BJ (cell line): ENCODE data around the gene ABCC1. TPM values are rescaled to one million over a fixed set of nuclear protein-coding genes. Genes with fewer than 3 reads are reported as not detected.

Experiments used
- CTCF ChIA-PET: fragments of 350-600 bp; formaldehyde crosslinking; extraction: SDS; loops from one replicate; lab custom pipeline; 2021; ENCODE audit warnings: antibody characterized with exemption, inconsistent platforms; lab: Yijun Ruan, JAX
- POLR2A ChIA-PET: fragments of 300-600 bp; sonication (Branson Sonifier 250); formaldehyde crosslinking; extraction: SDS; loops from one replicate; lab custom pipeline; 2021; ENCODE audit warnings: antibody characterized with exemption; lab: Charles Lee
- DNase-seq: peaks from one replicate; pipeline ENCODE4 v3.0.0-alpha.2; 2011; ENCODE audit warnings: low read depth
- H3K27me3 ChIP-seq: 2 replicates; pipeline ENCODE4 v1.6.0; 2011; ENCODE audit warnings: low read length; ENCODE audit not compliant: control insufficient read depth, insufficient read depth
- H3K36me3 ChIP-seq: 2 replicates; pipeline ENCODE4 v1.5.1; 2011; ENCODE audit warnings: low read length; ENCODE audit not compliant: control insufficient read depth, insufficient read depth
- H3K4me3 ChIP-seq: 2 replicates; pipeline ENCODE4 v1.5.1; 2011; ENCODE audit warnings: low read depth, mild to moderate bottlenecking, control low read depth, low read length
- polyA plus RNA-seq: library from polyadenylated mRNA; depleted of rRNA; stranded (reverse); fragments of >200 nt; gene quantifications from 2 replicates; pipeline ENCODE4 v1.2.3, GENCODE V29; 2011
- TF ChIP-seq, protein P1 (sequence below): IDR thresholded peaks from 2 replicates; pipeline ENCODE4 v1.5.1; 2011; ENCODE audit warnings: low read depth, mild to moderate bottlenecking, control low read depth, inconsistent platforms, low read length, moderate library complexity; ENCODE audit not compliant: insufficient read depth

Gene ABCC1
- polyA plus RNA-seq, 1 experiment: 27.3 TPM

DNA sequence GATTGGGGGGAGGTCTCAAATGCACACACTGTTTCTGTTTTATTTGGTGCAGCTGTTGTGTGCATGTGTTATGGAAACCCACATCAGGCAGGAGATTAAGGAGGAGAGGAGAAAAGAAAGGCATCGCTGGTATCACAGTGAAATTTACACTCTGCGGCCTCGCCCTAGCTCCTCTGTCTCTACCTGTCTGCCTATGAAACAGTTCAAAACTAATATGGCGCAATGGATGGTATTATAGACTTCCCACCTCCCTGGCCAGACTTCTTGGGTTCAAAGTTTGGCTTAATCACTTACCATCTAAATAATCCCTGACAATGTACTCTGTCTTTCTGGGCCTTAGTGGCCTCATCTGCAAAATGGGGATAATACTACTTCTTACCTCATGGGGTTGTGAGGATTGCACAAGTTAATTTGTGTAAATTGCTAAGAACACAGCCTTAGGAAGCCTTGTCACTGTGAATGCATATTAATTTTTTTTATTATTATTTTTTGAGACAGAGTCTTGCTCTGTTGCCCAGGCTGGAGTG, 1.4 kb upstream of the ABCC1 start:
- Histone ChIP-seq H3K27me3 (no peaks in the 10 kb centered on the region), H3K4me3 (no peak overlapping the region), H3K36me3 (no peaks in the 10 kb centered on the region; the same call in 1 of the 2 replicates)
- TF ChIP-seq, protein P1, sequence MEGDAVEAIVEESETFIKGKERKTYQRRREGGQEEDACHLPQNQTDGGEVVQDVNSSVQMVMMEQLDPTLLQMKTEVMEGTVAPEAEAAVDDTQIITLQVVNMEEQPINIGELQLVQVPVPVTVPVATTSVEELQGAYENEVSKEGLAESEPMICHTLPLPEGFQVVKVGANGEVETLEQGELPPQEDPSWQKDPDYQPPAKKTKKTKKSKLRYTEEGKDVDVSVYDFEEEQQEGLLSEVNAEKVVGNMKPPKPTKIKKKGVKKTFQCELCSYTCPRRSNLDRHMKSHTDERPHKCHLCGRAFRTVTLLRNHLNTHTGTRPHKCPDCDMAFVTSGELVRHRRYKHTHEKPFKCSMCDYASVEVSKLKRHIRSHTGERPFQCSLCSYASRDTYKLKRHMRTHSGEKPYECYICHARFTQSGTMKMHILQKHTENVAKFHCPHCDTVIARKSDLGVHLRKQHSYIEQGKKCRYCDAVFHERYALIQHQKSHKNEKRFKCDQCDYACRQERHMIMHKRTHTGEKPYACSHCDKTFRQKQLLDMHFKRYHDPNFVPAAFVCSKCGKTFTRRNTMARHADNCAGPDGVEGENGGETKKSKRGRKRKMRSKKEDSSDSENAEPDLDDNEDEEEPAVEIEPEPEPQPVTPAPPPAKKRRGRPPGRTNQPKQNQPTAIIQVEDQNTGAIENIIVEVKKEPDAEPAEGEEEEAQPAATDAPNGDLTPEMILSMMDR: no peak
- ChIA-PET POLR2A (no interaction called here), CTCF (no interaction called here)
- DNase-seq: no peak

DNA sequence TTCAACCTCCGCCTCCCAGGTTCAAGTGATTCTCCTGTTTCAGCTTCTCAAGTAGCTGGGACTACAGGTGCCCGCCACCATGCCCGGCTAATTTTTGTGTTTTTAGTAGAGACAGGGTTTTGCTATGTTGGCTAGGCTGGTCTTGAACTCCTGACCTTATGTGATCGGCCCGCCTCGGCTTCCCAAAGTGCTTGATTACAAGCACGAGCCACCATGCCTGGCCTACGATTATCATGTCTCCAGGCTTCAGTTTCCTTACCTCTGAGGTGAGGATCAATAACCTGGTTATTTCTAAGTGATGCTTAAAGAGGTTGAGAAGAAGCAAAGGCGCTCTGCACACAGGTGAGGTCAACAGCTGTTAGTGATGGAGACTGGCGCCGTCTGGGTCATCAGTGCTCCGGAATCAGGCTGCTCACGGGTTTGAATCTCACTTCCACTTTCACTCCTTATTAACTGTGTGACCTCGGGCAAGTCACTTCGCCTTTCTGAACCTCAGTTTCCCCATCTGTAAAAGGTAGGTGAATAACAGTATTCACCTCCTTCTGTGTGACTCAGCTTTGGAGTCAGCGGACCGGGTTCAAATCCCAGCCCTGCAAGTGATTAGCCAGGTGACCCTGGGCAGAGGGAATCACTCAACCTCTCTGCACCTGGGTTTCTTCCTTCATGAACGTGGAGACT, 745 bp upstream of the ABCC1 start:
- Histone ChIP-seq H3K36me3 (no peaks in the 10 kb centered on the region; the same call in none of the 2 replicates), H3K4me3 (peak overlapping the region; percentile 63), H3K27me3 (no peaks in the 10 kb centered on the region)
- TF ChIP-seq, protein P1: no peak
- CTCF ChIA-PET: no interaction called here
- POLR2A ChIA-PET: no interaction called here
- DNase-seq: no peak

DNA sequence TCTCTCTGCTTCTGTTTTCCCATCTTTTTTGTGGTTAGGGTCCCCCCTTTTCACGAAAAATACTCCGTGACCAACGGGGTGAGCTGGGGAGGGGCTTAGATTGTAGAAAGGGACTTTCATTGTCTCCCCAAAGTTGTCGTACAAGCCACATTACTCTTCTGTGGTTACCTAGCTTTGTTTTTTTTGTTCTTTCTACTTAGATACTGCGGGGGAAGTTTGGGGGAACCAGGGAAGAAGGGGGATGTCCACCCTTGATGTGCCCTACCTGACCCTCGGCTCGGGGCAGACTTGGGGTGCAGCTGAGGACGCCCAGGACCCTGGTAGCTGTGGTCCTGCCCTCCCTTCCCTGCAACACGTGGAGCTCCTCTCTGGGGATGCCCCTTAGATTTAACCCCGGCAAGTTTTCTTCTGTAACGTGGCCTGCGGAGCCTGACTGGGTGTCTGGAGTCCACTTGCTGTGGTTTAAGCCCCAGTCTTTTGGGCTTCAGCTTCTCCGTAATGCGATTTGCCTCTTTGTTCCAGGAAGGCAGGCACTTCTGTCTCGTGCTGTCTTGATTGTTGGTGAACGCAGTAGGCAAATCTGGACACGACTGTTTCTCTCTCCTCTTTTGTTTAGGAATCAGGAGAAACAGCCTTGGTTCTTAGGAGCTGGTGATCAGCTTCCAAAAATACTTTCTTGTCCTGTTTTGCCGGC, 892 bp downstream of the ABCC1 start:
- Histone ChIP-seq H3K4me3 (peak overlapping the region; percentile 82), H3K27me3 (no peaks in the 10 kb centered on the region), H3K36me3 (no peaks in the 10 kb centered on the region; the same call in none of the 2 replicates)
- POLR2A ChIA-PET: no interaction called here
- TF ChIP-seq, protein P1: no peak
- DNase-seq: no peak
- CTCF ChIA-PET: interaction anchor here (0.6 to 1.0 kb wide), 4 partner anchors 15 to 75 kb away, joined by 3 to 4 read pairs (median 4); partner anchors contain the start of gene CEP20

DNA sequence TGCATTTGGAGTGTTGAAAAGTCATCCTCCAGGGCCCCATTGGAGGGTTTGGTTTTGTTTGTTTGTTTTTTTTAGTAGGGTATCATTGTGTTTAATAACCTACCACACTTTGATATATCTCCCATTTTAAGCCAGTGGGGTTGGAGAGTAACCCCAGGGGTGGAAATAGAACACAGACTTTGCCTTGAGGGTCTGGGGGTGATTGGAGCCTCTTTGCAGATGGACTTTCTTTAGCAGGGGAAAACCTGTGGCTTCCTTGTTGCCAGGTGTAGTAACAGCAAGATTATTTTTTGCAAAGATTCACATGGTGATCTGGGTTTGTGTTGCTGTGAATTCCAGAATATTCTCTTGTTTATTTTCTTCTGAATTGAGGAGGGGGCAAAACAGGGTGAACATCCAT, 1.5 kb downstream of the ABCC1 start:
- TF ChIP-seq, protein P1: no peak
- H3K27me3 ChIP-seq: no peaks in the 10 kb centered on the region
- ChIA-PET POLR2A (no interaction called here), CTCF (interaction anchor here (0.7 to 1.0 kb wide), 3 partner anchors 15 to 76 kb away, joined by 3 to 4 read pairs (median 3); partner anchors contain the start of gene CEP20)
- DNase-seq: no peak
- H3K36me3 ChIP-seq: no peaks in the 10 kb centered on the region; the same call in none of the 2 replicates
- H3K4me3 ChIP-seq: peak overlapping the region; percentile 82

DNA sequence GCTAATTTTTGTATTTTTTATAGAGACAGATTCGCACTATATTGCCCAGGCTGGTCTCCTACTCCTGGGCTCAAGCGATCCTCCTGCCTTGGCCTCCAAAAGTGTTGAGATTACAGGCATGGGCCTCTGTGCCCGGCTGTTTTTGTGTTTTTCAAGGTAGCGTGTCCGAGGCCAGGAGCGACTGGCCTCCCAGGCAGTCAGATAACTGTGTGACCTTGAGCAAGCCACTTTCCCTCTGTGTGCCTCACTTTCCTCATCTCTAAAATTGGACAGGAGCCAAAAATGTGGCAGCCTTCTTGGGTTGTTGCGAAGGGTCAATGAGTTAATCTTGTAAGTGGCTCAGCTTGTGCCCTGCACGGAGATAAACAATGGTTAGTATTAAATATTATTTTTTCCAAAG, 2.4 kb downstream of the ABCC1 start:
- TF ChIP-seq, protein P1: no peak
- ChIA-PET CTCF (interaction anchor here (1.1 to 1.3 kb wide), 2 partner anchors 77 to 83 kb away, joined by 3 to 5 read pairs; no protein-coding TSS in a partner anchor), POLR2A (no interaction called here)
- DNase-seq: no peak
- H3K4me3 ChIP-seq: no peak overlapping the region
- no peaks in the 10 kb centered on the region for H3K27me3 ChIP-seq
- H3K36me3 ChIP-seq: no peaks in the 10 kb centered on the region; the same call in none of the 2 replicates
